Middle frontal gyrus (tissue), 1 donor: Measurements from ENCODE around the gene CDH4.
"Not testable (repeated sequence)": the region's sequence is repeated elsewhere in the genome, so short reads cannot be mapped to it uniquely, and the experiment has no call there.

Experiments used
- DNase-seq: peaks from one replicate; pipeline ENCODE4 v3.0.0-alpha.2; 2015; ENCODE audit warnings: low spot score; ENCODE audit errors: extremely low spot score

The CDH4 gene

GRCh38 chr20:61253640-61254511 lies 1.8 kb downstream of the CDH4 start:
- DNase-seq = no peak

- no peak for DNase-seq
Measured at GRCh38 chr20:61254881-61255626, 3.0 kb downstream of the CDH4 start.

- no peak for DNase-seq
Measured at GRCh38 chr20:61256365-61256764, 4.3 kb downstream of the CDH4 start.

- no peak for DNase-seq
Measured at GRCh38 chr20:61256824-61257223, 4.8 kb downstream of the CDH4 start.

- DNase-seq = no peak
Measured at GRCh38 chr20:61257611-61258010, 5.5 kb downstream of the CDH4 start.

GRCh38 chr20:61259741-61260140 lies 7.7 kb downstream of the CDH4 start:
- no peak for DNase-seq

- DNase-seq = no peak
Measured at GRCh38 chr20:61260905-61261304, 8.8 kb downstream of the CDH4 start.

GRCh38 chr20:61262036-61262435 lies 10.0 kb downstream of the CDH4 start:
- DNase-seq = no peak

- DNase-seq = no peak
Measured at GRCh38 chr20:61262514-61262913, 10.5 kb downstream of the CDH4 start.

- no peak for DNase-seq
Measured at GRCh38 chr20:61263084-61263695, 11.1 kb downstream of the CDH4 start.

GRCh38 chr20:61263938-61264337 lies 11.9 kb downstream of the CDH4 start:
- no peak for DNase-seq

- no peak for DNase-seq
Measured at GRCh38 chr20:61267241-61267640, 15.2 kb downstream of the CDH4 start.

- DNase-seq = no peak
Measured at GRCh38 chr20:61268024-61268423, 16.0 kb downstream of the CDH4 start.

- peak; percentile 8 for DNase-seq
Measured at GRCh38 chr20:61271312-61272231, 19.5 kb downstream of the CDH4 start.

- DNase-seq = not testable (repeated sequence)
Measured at GRCh38 chr20:61273024-61273423, 21.0 kb downstream of the CDH4 start.

- DNase-seq = not testable (repeated sequence)
Measured at GRCh38 chr20:61273666-61274065, 21.6 kb downstream of the CDH4 start.

GRCh38 chr20:61274326-61274725 lies 22.3 kb downstream of the CDH4 start:
- no peak for DNase-seq

GRCh38 chr20:61278296-61278695 lies 26.2 kb downstream of the CDH4 start:
- DNase-seq = no peak

GRCh38 chr20:61279621-61280150 lies 27.6 kb downstream of the CDH4 start:
- DNase-seq = no peak

GRCh38 chr20:61280217-61280980 lies 28.3 kb downstream of the CDH4 start:
- DNase-seq = no peak
